ENCODE data around the gene NAALADL2. TPM values are rescaled to one million over a fixed set of nuclear protein-coding genes. Genes with fewer than 3 reads are reported as not detected.

NAALADL2 gene
- total RNA-seq, 2 experiments from 2014 or later: 0.27 TPM; not detected in 1

DNA sequence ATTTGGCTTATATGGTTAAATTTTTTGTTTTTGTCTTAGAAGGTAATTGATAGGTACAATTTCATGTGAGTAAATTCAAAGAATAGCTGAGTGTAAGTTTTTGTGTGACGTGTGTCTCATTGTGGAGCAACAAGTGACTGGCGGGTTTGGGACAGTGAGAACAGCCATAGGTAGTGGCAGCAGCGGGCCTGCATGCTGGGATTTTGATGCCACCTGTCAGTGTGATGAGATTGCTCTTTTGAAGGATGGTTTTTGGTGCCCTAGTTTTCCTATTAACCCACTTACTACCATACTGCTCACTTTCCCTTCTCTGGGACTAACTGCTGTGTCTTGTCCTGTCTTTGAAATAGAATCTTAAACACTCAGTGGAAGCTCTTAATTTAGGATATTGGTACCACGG, 522.6 kb downstream of the NAALADL2 start:
- ATAC-seq: no peak
- POLR2A ChIA-PET: no interaction called here
- CTCF ChIA-PET: no interaction called here
- no peaks in the 10 kb centered on the region for H3K9me3 Mint-ChIP-seq (ENCODE audit: low read depth)
- no peaks in the 10 kb centered on the region for H3K36me3 Mint-ChIP-seq (ENCODE audit: low read depth)
- no peaks in the 10 kb centered on the region for H3K4me1 Mint-ChIP-seq
- no peak overlapping the region for H3K27ac Mint-ChIP-seq
- no peak for DNase-seq
- no peak overlapping the region for H3K4me3 Mint-ChIP-seq
- H3K27me3 Mint-ChIP-seq: no peaks in the 10 kb centered on the region
- intact Hi-C loops (cut with DNase I, micrococcal nuclease): no loop called here

DNA sequence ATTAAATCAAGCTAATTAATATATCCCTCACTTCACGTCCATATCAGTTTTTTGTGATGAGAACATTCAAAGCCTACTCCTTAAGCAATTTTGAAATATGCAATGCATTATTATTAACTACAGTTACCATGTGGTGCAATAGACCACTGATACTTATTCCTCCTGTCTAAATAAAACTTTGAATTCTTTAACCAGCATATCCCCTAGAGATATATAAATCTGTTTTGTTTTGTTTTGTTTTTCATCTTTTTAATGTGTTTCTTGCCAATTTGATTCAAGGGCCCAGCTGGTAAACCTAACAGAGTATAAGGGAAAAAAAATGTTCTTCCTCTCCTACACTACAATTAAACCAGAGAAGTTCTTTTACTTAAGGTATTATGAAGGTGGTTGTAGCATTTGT, 524.2 kb downstream of the NAALADL2 start:
- Mint-ChIP-seq H3K9me3 (ENCODE audit: low read depth) (no peaks in the 10 kb centered on the region), H3K4me1 (no peaks in the 10 kb centered on the region), H3K36me3 (ENCODE audit: low read depth) (no peaks in the 10 kb centered on the region), H3K27me3 (no peaks in the 10 kb centered on the region), H3K4me3 (no peak overlapping the region), H3K27ac (no peak overlapping the region)
- POLR2A ChIA-PET: no interaction called here
- CTCF ChIA-PET: no interaction called here
- ATAC-seq (no peak), DNase-seq (no peak)
- intact Hi-C loops (cut with DNase I, micrococcal nuclease): no loop called here

DNA sequence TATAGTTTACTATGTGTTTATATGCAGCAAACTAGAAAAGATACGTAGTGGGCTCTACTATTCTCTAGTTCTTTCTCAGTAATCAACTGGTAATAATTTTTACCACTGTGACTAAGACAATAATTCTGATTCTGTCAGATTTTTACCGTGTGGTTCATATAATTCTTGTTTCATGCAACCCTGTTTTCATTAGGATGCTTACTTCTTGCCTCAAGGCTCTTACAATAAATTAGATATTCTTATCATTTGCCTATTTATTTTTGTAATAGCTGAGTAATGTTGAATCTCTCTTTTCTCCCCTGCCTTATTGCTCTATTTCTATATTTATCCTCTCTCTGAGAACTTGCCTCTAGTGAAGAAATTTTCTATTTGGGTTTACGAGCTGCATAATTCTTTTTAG, 524.7 kb downstream of the NAALADL2 start:
- Mint-ChIP-seq H3K36me3 (ENCODE audit: low read depth) (no peaks in the 10 kb centered on the region), H3K27ac (no peak overlapping the region), H3K4me3 (no peak overlapping the region), H3K9me3 (ENCODE audit: low read depth) (no peaks in the 10 kb centered on the region), H3K27me3 (no peaks in the 10 kb centered on the region), H3K4me1 (no peaks in the 10 kb centered on the region)
- intact Hi-C loops (cut with DNase I, micrococcal nuclease): no loop called here
- DNase-seq (no peak), ATAC-seq (no peak)
- CTCF ChIA-PET: no interaction called here
- POLR2A ChIA-PET: no interaction called here

DNA sequence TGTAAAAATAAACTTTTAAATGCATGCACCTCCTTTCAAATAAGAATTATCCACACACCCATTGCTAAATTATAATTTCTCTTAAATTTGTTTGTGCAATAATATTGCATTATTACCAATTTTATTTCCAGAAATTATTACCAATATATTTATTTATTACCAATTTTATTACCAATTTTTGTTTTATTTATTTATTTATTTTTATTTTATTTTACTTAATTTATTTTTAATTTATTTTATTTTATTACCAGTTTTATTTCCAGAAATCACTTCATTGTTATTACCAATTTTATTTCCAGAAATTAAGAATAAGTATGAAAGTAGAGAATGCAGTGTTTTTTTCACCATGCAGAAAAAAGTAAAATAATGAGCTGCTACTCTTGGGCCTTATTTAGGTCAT, 525.4 kb downstream of the NAALADL2 start:
- CTCF ChIA-PET: no interaction called here
- H3K9me3 Mint-ChIP-seq (ENCODE audit: low read depth): no peaks in the 10 kb centered on the region

DNA sequence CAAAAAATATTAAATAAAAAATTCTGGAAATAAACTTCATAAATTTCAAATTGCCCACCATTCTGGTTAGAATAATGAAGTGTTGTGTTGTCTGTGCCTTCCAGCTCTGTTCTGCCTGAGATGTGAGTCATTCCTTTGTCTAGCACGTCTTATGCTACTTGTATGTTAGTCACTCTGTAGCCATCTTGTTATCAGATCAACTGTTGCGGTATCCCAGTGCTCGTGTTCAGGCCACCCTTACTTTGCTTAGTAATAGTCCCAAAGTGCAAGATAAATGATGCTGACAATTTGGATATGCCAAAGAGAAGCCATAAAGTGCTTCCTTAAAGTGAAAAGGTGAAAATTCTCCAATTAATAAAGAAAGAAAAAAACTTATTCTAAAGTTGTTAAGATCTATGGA, 527.5 kb downstream of the NAALADL2 start:
- Mint-ChIP-seq H3K27ac (no peak overlapping the region), H3K4me3 (no peak overlapping the region), H3K9me3 (ENCODE audit: low read depth) (no peaks in the 10 kb centered on the region), H3K4me1 (no peaks in the 10 kb centered on the region), H3K36me3 (ENCODE audit: low read depth) (no peaks in the 10 kb centered on the region), H3K27me3 (no peaks in the 10 kb centered on the region)
- ATAC-seq (no peak), DNase-seq (no peak)
- POLR2A ChIA-PET: interaction anchor here (0.7 kb wide), 1 partner anchor 9 kb away, joined by 3 read pairs; no protein-coding TSS in a partner anchor
- intact Hi-C loops (cut with DNase I, micrococcal nuclease): no loop called here
- CTCF ChIA-PET: no interaction called here

More for the DNA sequence above, 525.4 kb downstream of the NAALADL2 start:
- Mint-ChIP-seq H3K27ac (no peak overlapping the region), H3K4me3 (no peak overlapping the region), H3K36me3 (ENCODE audit: low read depth) (no peaks in the 10 kb centered on the region), H3K27me3 (no peaks in the 10 kb centered on the region), H3K4me1 (no peaks in the 10 kb centered on the region)
- POLR2A ChIA-PET: no interaction called here
- DNase-seq: no peak
- no peak for ATAC-seq
- intact Hi-C loops (cut with DNase I, micrococcal nuclease): no loop called here

DNA sequence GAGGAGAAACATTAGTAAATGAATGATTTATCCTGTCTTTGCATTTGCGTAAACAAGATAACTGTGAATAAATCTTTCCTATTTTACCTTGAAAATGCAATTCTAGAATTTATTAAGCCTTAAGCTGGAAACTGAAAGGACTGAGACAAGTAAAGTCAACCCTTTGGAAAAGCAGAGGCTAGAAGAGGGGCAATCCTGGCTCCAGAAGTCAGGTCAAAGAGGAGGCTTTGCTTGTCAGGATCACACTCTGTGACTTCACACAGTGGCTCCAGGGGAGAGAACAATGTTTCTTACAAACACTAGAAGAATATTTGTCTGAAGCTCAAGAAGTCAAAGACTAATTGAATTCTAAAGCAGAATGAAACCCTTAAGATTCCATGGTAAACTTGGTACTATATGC, 530.4 kb downstream of the NAALADL2 start:
- CTCF ChIA-PET: no interaction called here
- POLR2A ChIA-PET: no interaction called here
- DNase-seq (no peak), ATAC-seq (no peak)
- H3K27me3 Mint-ChIP-seq: no peaks in the 10 kb centered on the region
- H3K4me1 Mint-ChIP-seq: no peaks in the 10 kb centered on the region
- H3K27ac Mint-ChIP-seq: no peak overlapping the region
- H3K9me3 Mint-ChIP-seq (ENCODE audit: low read depth): no peaks in the 10 kb centered on the region
- H3K36me3 Mint-ChIP-seq (ENCODE audit: low read depth): no peaks in the 10 kb centered on the region
- H3K4me3 Mint-ChIP-seq: no peak overlapping the region
- intact Hi-C loops (cut with DNase I, micrococcal nuclease): no loop called here

DNA sequence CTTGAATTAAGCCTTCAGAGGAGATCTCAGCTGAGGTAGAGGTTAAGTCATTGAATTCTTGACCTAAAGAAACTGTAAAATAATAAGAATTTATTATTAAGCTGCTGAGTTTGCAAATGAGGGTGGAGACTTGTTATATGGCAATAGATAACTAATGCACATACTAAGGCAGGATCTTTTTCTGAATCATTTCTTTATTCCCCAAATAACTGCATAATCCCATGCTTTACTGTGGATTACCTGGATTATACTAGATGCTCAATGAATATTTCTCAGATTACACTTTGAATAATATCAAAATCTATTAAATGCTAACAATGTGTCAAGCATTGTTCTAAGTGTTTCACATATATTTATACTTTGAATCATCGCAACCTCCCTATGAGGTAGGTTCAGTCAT, 532.5 kb downstream of the NAALADL2 start:
- intact Hi-C loops (cut with DNase I, micrococcal nuclease): no loop called here
- POLR2A ChIA-PET: no interaction called here
- CTCF ChIA-PET: no interaction called here
- no peaks in the 10 kb centered on the region for H3K9me3 Mint-ChIP-seq (ENCODE audit: low read depth)
- H3K36me3 Mint-ChIP-seq (ENCODE audit: low read depth): no peaks in the 10 kb centered on the region
- no peak overlapping the region for H3K27ac Mint-ChIP-seq
- no peaks in the 10 kb centered on the region for H3K4me1 Mint-ChIP-seq
- DNase-seq (no peak), ATAC-seq (no peak)
- H3K27me3 Mint-ChIP-seq: no peaks in the 10 kb centered on the region
- H3K4me3 Mint-ChIP-seq: no peak overlapping the region

DNA sequence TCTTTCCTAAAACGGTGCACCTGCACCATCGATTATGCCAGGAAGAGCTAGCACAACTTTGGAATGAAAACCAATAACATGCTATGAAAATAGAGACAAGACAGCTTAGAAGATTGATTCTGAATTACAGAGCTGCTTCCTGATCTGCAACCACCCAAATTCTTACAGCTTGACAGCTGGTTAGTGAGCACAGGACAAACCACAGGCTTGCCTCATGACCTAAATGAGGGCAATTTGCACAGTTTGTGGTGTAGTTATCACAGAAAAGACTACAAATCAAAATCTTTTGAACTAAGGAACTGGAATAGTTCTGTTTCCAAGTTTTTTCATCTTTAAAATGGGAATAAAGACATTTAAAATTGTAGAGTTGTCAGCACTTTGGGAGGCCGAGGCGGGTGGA, 533.5 kb downstream of the NAALADL2 start:
- no peaks in the 10 kb centered on the region for H3K9me3 Mint-ChIP-seq (ENCODE audit: low read depth)
- intact Hi-C loops (cut with DNase I, micrococcal nuclease): no loop called here
- ChIA-PET POLR2A (no interaction called here), CTCF (no interaction called here)
- H3K4me3 Mint-ChIP-seq: no peak overlapping the region
- ATAC-seq (no peak), DNase-seq (no peak)
- no peaks in the 10 kb centered on the region for H3K4me1 Mint-ChIP-seq
- H3K36me3 Mint-ChIP-seq (ENCODE audit: low read depth): no peaks in the 10 kb centered on the region
- H3K27ac Mint-ChIP-seq: no peak overlapping the region
- H3K27me3 Mint-ChIP-seq: no peaks in the 10 kb centered on the region

DNA sequence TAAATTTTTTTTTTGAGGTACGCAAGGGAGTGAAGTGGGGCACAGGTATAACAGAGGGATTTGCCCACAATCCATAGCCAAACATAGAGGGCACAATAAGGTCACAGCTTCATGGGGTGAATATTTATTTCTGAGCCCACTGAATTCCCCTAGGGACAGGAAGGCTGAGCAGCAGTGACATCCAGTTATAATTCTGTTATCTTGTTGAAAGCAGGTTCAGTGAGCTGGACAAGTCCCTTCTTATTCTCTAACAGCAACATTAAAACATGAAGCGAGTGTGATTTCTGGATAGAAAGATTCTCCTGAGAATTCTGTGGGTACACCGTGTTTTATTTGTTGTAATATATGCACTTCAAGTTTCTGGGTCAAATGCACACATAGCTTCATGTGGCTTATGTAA, 538.2 kb downstream of the NAALADL2 start:
- Mint-ChIP-seq H3K4me1 (no peaks in the 10 kb centered on the region), H3K9me3 (ENCODE audit: low read depth) (no peaks in the 10 kb centered on the region), H3K36me3 (ENCODE audit: low read depth) (no peaks in the 10 kb centered on the region), H3K4me3 (no peak overlapping the region), H3K27ac (no peak overlapping the region), H3K27me3 (no peaks in the 10 kb centered on the region)
- intact Hi-C loops (cut with DNase I, micrococcal nuclease): no loop called here
- CTCF ChIA-PET: no interaction called here
- DNase-seq: no peak
- ATAC-seq: no peak
- POLR2A ChIA-PET: no interaction called here

DNA sequence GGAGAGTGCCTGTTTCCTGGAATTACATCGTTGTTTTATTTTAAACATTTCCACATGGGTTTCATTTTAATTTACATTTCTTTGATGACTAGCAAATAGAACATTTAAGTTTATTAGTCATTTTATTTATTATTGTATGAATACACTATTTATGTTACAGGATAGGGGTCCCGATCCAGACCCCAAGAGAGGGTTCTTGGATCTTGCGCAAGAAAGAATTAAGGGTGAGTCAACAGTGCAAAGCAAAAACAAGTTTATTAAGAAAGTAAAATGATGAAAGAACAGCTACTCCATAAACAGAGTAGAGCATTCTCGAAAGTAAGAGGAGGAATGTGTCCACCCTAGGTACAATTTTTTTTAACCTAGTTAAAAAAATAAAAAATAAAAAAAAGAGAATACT, 539.5 kb downstream of the NAALADL2 start:
- Mint-ChIP-seq H3K27ac (no peak overlapping the region), H3K4me3 (no peak overlapping the region), H3K4me1 (no peaks in the 10 kb centered on the region), H3K36me3 (ENCODE audit: low read depth) (no peaks in the 10 kb centered on the region), H3K27me3 (no peaks in the 10 kb centered on the region), H3K9me3 (ENCODE audit: low read depth) (no peaks in the 10 kb centered on the region)
- ChIA-PET POLR2A (no interaction called here), CTCF (interaction anchor here (0.6 kb wide), 1 partner anchor 581 kb away, joined by 4 read pairs; no protein-coding TSS in a partner anchor)
- intact Hi-C loops (cut with DNase I, micrococcal nuclease): no loop called here
- DNase-seq (no peak), ATAC-seq (no peak)

DNA sequence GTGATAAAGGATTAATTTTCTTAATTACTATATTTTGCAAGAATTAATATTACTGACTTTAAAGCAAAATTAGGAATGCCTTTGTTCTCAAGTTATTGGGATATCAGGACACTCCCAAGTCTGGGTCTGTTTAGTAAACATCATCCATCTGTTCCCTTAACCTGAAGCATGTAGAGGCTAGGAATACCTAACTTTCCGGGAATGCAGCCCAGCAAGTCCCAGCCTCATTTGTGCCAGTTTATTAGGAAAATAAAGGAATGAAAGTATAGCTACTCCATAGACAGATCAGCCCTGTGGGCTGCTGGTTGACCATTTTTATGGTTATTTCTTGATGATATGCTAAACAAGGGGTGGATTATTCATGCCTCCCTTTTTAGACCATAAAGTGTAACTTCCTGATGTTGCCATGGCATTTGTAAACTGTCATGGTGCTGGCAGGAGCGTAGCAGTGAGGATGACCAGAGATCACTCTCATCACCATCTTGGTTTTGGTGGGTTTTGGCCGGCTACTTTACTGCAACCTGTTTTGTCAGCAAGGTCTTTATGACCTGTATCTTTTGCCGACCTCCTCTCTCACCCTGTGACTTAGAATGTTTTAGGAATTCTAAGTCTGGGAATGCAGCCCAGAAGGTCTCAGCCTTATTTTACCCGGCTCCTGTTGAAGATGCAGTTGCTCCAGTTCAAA, 540.2 kb downstream of the NAALADL2 start:
- Mint-ChIP-seq H3K27ac (no peak overlapping the region), H3K4me3 (no peak overlapping the region), H3K27me3 (no peaks in the 10 kb centered on the region), H3K9me3 (ENCODE audit: low read depth) (no peaks in the 10 kb centered on the region), H3K4me1 (no peaks in the 10 kb centered on the region), H3K36me3 (ENCODE audit: low read depth) (no peaks in the 10 kb centered on the region)
- ChIA-PET POLR2A (no interaction called here), CTCF (interaction anchor here (0.6 kb wide), 1 partner anchor 581 kb away, joined by 4 read pairs; no protein-coding TSS in a partner anchor)
- intact Hi-C loops (cut with DNase I, micrococcal nuclease): no loop called here
- DNase-seq: no peak
- no peak for ATAC-seq

DNA sequence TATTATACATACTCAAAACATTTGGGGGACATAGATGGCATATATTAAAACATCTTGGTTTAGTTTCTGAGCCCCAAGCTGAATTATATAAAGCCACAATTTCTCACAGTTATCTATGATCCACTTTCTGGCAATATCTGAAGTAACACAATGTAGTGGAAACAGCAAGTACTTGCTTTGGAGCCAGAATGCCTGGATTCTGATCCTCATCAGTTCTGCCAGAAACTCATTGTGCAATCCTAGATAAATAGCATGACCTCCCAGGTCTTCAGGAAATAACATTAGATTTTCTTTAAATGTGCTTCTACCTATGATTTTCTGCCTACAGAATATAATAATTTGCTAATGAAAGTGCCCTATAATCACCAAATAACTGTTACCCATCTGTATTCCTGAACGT, 544.9 kb downstream of the NAALADL2 start:
- no peaks in the 10 kb centered on the region for H3K36me3 Mint-ChIP-seq (ENCODE audit: low read depth)

DNA sequence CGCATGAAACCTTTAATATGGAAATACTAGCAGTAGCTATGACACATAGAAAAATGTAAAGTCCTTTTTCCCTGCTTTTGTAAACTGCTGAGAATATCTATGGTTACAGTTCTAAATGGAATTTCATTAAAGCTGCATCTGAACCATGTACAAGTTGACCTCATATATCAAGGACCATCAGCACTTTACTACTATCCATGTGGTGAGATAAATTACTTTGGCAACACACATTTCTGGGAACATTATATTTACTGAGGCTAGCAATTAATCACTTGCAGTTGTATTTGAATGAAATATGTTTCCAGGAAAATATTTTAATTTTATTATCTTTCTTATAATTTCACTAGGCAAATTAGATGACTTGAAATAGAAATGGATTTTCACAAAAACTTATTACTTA, 545.5 kb downstream of the NAALADL2 start:
- H3K36me3 Mint-ChIP-seq (ENCODE audit: low read depth): no peaks in the 10 kb centered on the region
- H3K4me1 Mint-ChIP-seq: no peaks in the 10 kb centered on the region
- H3K27me3 Mint-ChIP-seq: no peaks in the 10 kb centered on the region
- H3K27ac Mint-ChIP-seq: no peak overlapping the region
- DNase-seq (no peak), ATAC-seq (no peak)
- CTCF ChIA-PET: no interaction called here
- POLR2A ChIA-PET: no interaction called here
- no peaks in the 10 kb centered on the region for H3K9me3 Mint-ChIP-seq (ENCODE audit: low read depth)
- intact Hi-C loops (cut with DNase I, micrococcal nuclease): loop anchor here in 1 of 2 experiments (10.0 kb wide), 1 partner anchor 60 kb away; no protein-coding TSS in a partner anchor
- no peak overlapping the region for H3K4me3 Mint-ChIP-seq

More for the DNA sequence above, 544.9 kb downstream of the NAALADL2 start:
- no peaks in the 10 kb centered on the region for H3K27me3 Mint-ChIP-seq
- H3K4me1 Mint-ChIP-seq: no peaks in the 10 kb centered on the region
- CTCF ChIA-PET: no interaction called here
- H3K9me3 Mint-ChIP-seq (ENCODE audit: low read depth): no peaks in the 10 kb centered on the region
- POLR2A ChIA-PET: no interaction called here
- no peak for ATAC-seq
- H3K4me3 Mint-ChIP-seq: no peak overlapping the region
- intact Hi-C loops (cut with DNase I, micrococcal nuclease): loop anchor here in 1 of 2 experiments (10.0 kb wide), 1 partner anchor 61 kb away; no protein-coding TSS in a partner anchor
- DNase-seq: no peak
- H3K27ac Mint-ChIP-seq: no peak overlapping the region
